B cell (primary cell): ENCODE results near the gene CPT1A. TPM values are rescaled to one million over a fixed set of nuclear protein-coding genes. Genes with fewer than 3 reads are reported as not detected.

Source experiments
- ATAC-seq: fragments of 200-7000 bp; cut with Tn5 transposase; one replicate; pipeline ENCODE4 v1.10.0; 2021; ENCODE audit warnings: low read depth, mild to moderate bottlenecking, moderate number of reproducible peaks, moderate library complexity
- CTCF ChIA-PET: fragments of 350-600 bp; sonication (Branson Sonifier 250); formaldehyde crosslinking; loops from one replicate; lab custom pipeline; 2021; ENCODE audit warnings: antibody characterized with exemption, inconsistent platforms; lab: Charles Lee
- POLR2A ChIA-PET: fragments of 350-600 bp; sonication (Branson Sonifier 250); formaldehyde crosslinking; loops from one replicate; lab custom pipeline; 2021; ENCODE audit warnings: antibody characterized with exemption; lab: Charles Lee
- DNase-seq: peaks from one replicate; pipeline ENCODE4 v3.0.0; 2013
- H2AFZ ChIP-seq: 2 replicates; pipeline ENCODE4 v1.6.1; 2012; ENCODE audit warnings: mild to moderate bottlenecking, low read depth, low read length; ENCODE audit not compliant: insufficient read depth, poor library complexity, severe bottlenecking
- H3K27ac ChIP-seq, 2 donors: 1 replicate in 1 of 2; 2 replicates in 1 of 2; pipeline ENCODE4 v1.5.1; 2012 to 2013; ENCODE audit warnings: low read length in 2 of 2, mild to moderate bottlenecking in 2 of 2, moderate library complexity in 1 of 2
- H3K27me3 ChIP-seq, 4 experiments: fragments of 200-600 bp in 1 of 4; sonication (generic) in 1 of 4; replicated peaks in 1 of 4; 1 replicate in 2 of 4; 2 replicates in 2 of 4; pipeline versions ENCODE4 v1.6.1 to v1.7.0; 2013 to 2016; ENCODE audit warnings: low read length in 3 of 4, mild to moderate bottlenecking in 2 of 4, mixed read lengths in 1 of 4, moderate library complexity in 1 of 4; ENCODE audit not compliant: insufficient read depth in 4 of 4, control insufficient read depth in 3 of 4; ENCODE audit errors: control extremely low read depth in 1 of 4
- H3K36me3 ChIP-seq, 2 experiments: replicated peaks in 1 of 2; 1 replicate in 1 of 2; 2 replicates in 1 of 2; pipeline versions ENCODE4 v1.6.1 to v1.7.1; 2013; ENCODE audit warnings: low read length in 1 of 2; ENCODE audit not compliant: insufficient read depth in 2 of 2, control insufficient read depth in 1 of 2; ENCODE audit errors: control extremely low read depth in 1 of 2, extremely low read depth in 1 of 2
- H3K4me1 ChIP-seq, 2 donors: fragments of 200-600 bp in 1 of 2; sonication (generic) in 1 of 2; 1 replicate in 1 of 2; 2 replicates in 1 of 2; pipeline versions ENCODE4 v1.5.1 to v1.6.1; 2013 to 2017; ENCODE audit warnings: low read length in 2 of 2; ENCODE audit not compliant: control insufficient read depth in 2 of 2, insufficient read depth in 2 of 2
- H3K4me2 ChIP-seq: replicated peaks from 2 replicates; pipeline ENCODE3; 2012; ENCODE audit warnings: mild to moderate bottlenecking, low read depth, low read length; ENCODE audit not compliant: poor library complexity, severe bottlenecking
- H3K4me3 ChIP-seq, 5 experiments: fragments of 200-600 bp in 1 of 5; sonication (generic) in 1 of 5; 1 replicate in 3 of 5; 2 replicates in 2 of 5; pipeline versions ENCODE4 v1.5.1 to v1.7.0; 2011 to 2016; ENCODE audit warnings: low read length in 4 of 5, mild to moderate bottlenecking in 4 of 5, low read depth in 2 of 5, control low read depth in 1 of 5, moderate library complexity in 1 of 5; ENCODE audit not compliant: insufficient read depth in 1 of 5; ENCODE audit errors: control extremely low read depth in 1 of 5, extremely low read depth in 1 of 5
- H3K79me2 ChIP-seq: fragments of 200-600 bp; sonication (generic); one replicate; pipeline ENCODE4 v1.6.0; 2016; ENCODE audit warnings: low read length; ENCODE audit not compliant: control insufficient read depth, insufficient read depth
- H3K9ac ChIP-seq: fragments of 200-600 bp; sonication (generic); 2 replicates; pipeline ENCODE4 v1.6.1; 2017; ENCODE audit warnings: mild to moderate bottlenecking, low read length, moderate library complexity
- H3K9me3 ChIP-seq, 3 donors: one replicate each; pipeline versions ENCODE4 v1.6.1 to v1.7.1; 2013; ENCODE audit warnings: low read length in 2 of 3; ENCODE audit not compliant: control insufficient read depth in 2 of 3, insufficient read depth in 1 of 3; ENCODE audit errors: control extremely low read depth in 1 of 3
- H4K20me1 ChIP-seq: 2 replicates; pipeline ENCODE4 v1.6.0; 2012; ENCODE audit warnings: mild to moderate bottlenecking, low read length; ENCODE audit not compliant: insufficient read depth, control insufficient read depth, poor library complexity, severe bottlenecking
- H3K27ac Mint-ChIP-seq: one replicate; pipeline ENCODE4 v1.8.0; 2021; ENCODE audit warnings: mixed read lengths
- H3K27me3 Mint-ChIP-seq: one replicate; pipeline ENCODE4 v1.8.0; 2021; ENCODE audit warnings: mixed read lengths
- H3K4me1 Mint-ChIP-seq: one replicate; pipeline ENCODE4 v1.8.0; 2021; ENCODE audit warnings: mixed read lengths
- H3K4me3 Mint-ChIP-seq: one replicate; pipeline ENCODE4 v1.8.0; 2021; ENCODE audit warnings: mixed read lengths
- H3K9me3 Mint-ChIP-seq: one replicate; pipeline ENCODE4 v1.8.0; 2022; ENCODE audit warnings: mixed read lengths; ENCODE audit not compliant: insufficient read depth
- CTCF ChIP-seq: fragments of 200-600 bp; IDR thresholded peaks from one replicate; pipeline ENCODE4 v1.8.0; 2022; ENCODE audit warnings: antibody characterized with exemption, mild to moderate bottlenecking
- EZH2 ChIP-seq: IDR thresholded peaks from 2 replicates; pipeline ENCODE4 v1.6.1; 2012; ENCODE audit warnings: borderline replicate concordance, low read depth, mild to moderate bottlenecking, moderate library complexity, low read length; ENCODE audit not compliant: insufficient read depth, poor library complexity, severe bottlenecking
- WGBS: methylation state at CpG from one replicate; pipeline ENCODE4 v1.1.5; 2013; ENCODE audit warnings: missing lambda C conversion rate; ENCODE audit not compliant: insufficient coverage; 5-methylcytosine and 5-hydroxymethylcytosine counted together
- intact Hi-C: fragments of 100-400 bp; cut with micrococcal nuclease; formaldehyde crosslinking; loops from one replicate; pipeline ENCODE4 v1.10.0; 2022
- polyA plus RNA-seq: library from polyadenylated mRNA; depleted of rRNA; stranded (reverse); fragments of >200 nt; gene quantifications from 2 replicates; pipeline ENCODE4 v1.2.3, GENCODE V29; 2012
- total RNA-seq, 2 donors: library from RNA; stranded (reverse); fragments of 120-200 nt in 1 of 2; gene quantifications; 1 replicate in 1 of 2; 2 replicates in 1 of 2; pipeline versions ENCODE4 v1.2.3 to v1.2.4, GENCODE V29; 2013 to 2022

The CPT1A gene
- total and polyA plus RNA-seq, 2 donors (not counting 1 experiment from before 2014, with no cell fraction given) = 15.6 to 40.8 TPM

- 97% methylated on average over 13 of the region's 18 CpGs for WGBS
- ChIA-PET POLR2A (no interaction called here), CTCF (interaction anchor here (0.6 to 1.1 kb wide), 2 partner anchors 257 to 1356 kb away, joined by 3 to 4 read pairs; no protein-coding TSS in a partner anchor)
- Mint-ChIP-seq H3K27ac (no peak overlapping the region), H3K4me1 (peaks cover 13% of the 10 kb centered on the region), H3K27me3 (peaks cover 30% of the 10 kb centered on the region), H3K9me3 (no peaks in the 10 kb centered on the region), H3K4me3 (peak overlapping the region; percentile 0)
- H3K4me2 ChIP-seq = no peak overlapping the region
- ATAC-seq (no peak), DNase-seq (no peak)
- H3K27me3 ChIP-seq = peaks cover 0 to 19% (median 11%) of the 10 kb centered on the region in 4 experiments
- peaks cover 7 to 8% of the 10 kb centered on the region in 2 donors for H3K4me1 ChIP-seq
- H3K27ac ChIP-seq = no peak overlapping the region
- intact Hi-C loops = no loop called here
- no peaks in the 10 kb centered on the region for H3K79me2 ChIP-seq
- H3K9me3 ChIP-seq = peaks cover 0 to 9% (median 7%) of the 10 kb centered on the region in 3 donors
- H4K20me1 ChIP-seq = no peaks in the 10 kb centered on the region
- TF ChIP-seq EZH2 (no peak), CTCF (no peak)
- no peak overlapping the region for H3K9ac ChIP-seq
- H2AFZ ChIP-seq = no peak overlapping the region
- no peaks in the 10 kb centered on the region for H3K36me3 ChIP-seq
- H3K4me3 ChIP-seq = no peak overlapping the region
Measured at GRCh38 chr11:68868221-68868835, 26.6 kb upstream of the CPT1A start.

GRCh38 chr11:68867066-68867465 lies 25.4 kb upstream of the CPT1A start:
- no peak for ATAC-seq
- intact Hi-C loops = no loop called here
- no peak for TF ChIP-seq EZH2
- no peak for TF ChIP-seq CTCF
- peaks cover 27% of the 10 kb centered on the region for H3K27me3 Mint-ChIP-seq
- Histone ChIP-seq H3K9ac (no peak overlapping the region), H4K20me1 (no peaks in the 10 kb centered on the region), H3K36me3 (no peaks in the 10 kb centered on the region), H3K27ac (no peak overlapping the region), H3K4me1 (peaks cover 7 to 8% of the 10 kb centered on the region in 2 donors), H3K4me3 (no peak overlapping the region), H3K79me2 (no peaks in the 10 kb centered on the region), H2AFZ (no peak overlapping the region), H3K9me3 (peaks cover 0 to 9% (median 7%) of the 10 kb centered on the region in 3 donors), H3K4me2 (no peak overlapping the region), H3K27me3 (peaks cover 0 to 19% (median 11%) of the 10 kb centered on the region in 4 experiments)
- H3K27ac Mint-ChIP-seq = no peak overlapping the region
- no peaks in the 10 kb centered on the region for H3K9me3 Mint-ChIP-seq
- H3K4me1 Mint-ChIP-seq = peaks cover 13% of the 10 kb centered on the region
- ChIA-PET CTCF (no interaction called here), POLR2A (no interaction called here)
- DNase-seq = no peak
- 67% methylated on average over 5 of the region's 6 CpGs for WGBS
- no peak overlapping the region for H3K4me3 Mint-ChIP-seq
